Body of pancreas (tissue), 4 donors: ENCODE data around the gene C9orf72. TPM values are rescaled to one million over a fixed set of nuclear protein-coding genes. Genes with fewer than 3 reads are reported as not detected.

Experiments
- ATAC-seq: fragments of 150-250 bp; one replicate; pipeline ENCODE4 v1.9.1; 2016
- DNase-seq, 4 donors: peaks; one replicate each; pipeline ENCODE4 v3.0.0-alpha.2; 2019
- H3K27ac ChIP-seq, 4 donors: fragments of 200-600 bp; sonication (generic); 1 replicate in 3 of 4; 2 replicates in 1 of 4; pipeline versions ENCODE4 v1.5.1 to v1.6.1; 2016 to 2019; ENCODE audit warnings: mild to moderate bottlenecking in 1 of 4, mixed read lengths in 1 of 4, moderate library complexity in 1 of 4
- H3K27me3 ChIP-seq, 2 donors: fragments of 200-600 bp; sonication (generic); one replicate each; pipeline ENCODE4 v1.6.0; 2016; ENCODE audit warnings: mild to moderate bottlenecking in 1 of 2
- H3K36me3 ChIP-seq, 2 donors: fragments of 200-600 bp; sonication (generic); replicated peaks in 1 of 2; 2 replicates each; pipeline ENCODE4 v1.5.1; 2016; ENCODE audit warnings: low read depth in 2 of 2; ENCODE audit not compliant: insufficient read depth in 1 of 2
- H3K4me1 ChIP-seq: fragments of 200-600 bp; sonication (generic); one replicate; pipeline ENCODE4 v1.6.0; 2016
- H3K4me3 ChIP-seq, 2 donors: fragments of 200-600 bp; sonication (generic); 1 replicate in 1 of 2; 2 replicates in 1 of 2; pipeline ENCODE4 v1.5.1; 2016 to 2019
- H3K9me3 ChIP-seq, 3 donors: fragments of 200-600 bp; sonication (generic); 1 replicate in 2 of 3; 2 replicates in 1 of 3; pipeline ENCODE4 v1.5.1; 2016
- CTCF ChIP-seq, 7 experiments: fragments of 450-650 bp in 4 of 7; fragments of 200-600 bp in 3 of 7; sonication (generic) in 3 of 7; IDR thresholded peaks; one replicate each; pipeline ENCODE4 v1.5.1; 2016 to 2019; ENCODE audit warnings: antibody characterized with exemption in 7 of 7
- POLR2A ChIP-seq, 3 donors: fragments of 450-650 bp; IDR thresholded peaks; one replicate each; pipeline ENCODE4 v1.6.1; 2016; ENCODE audit warnings: antibody characterized with exemption in 3 of 3, mild to moderate bottlenecking in 2 of 3
- whole genome bisulfite sequencing, 2 donors: methylation state at CpG; one replicate each; pipeline ENCODE4 v1.1.5; 2017; 5-methylcytosine and 5-hydroxymethylcytosine counted together
- intact Hi-C: fragments of 100-400 bp; cut with DNase I; formaldehyde crosslinking; loops from one replicate; pipeline ENCODE4 v1.15.1; 2023
- total RNA-seq, 2 donors: library from RNA; depleted of rRNA; stranded (reverse); fragments of >200 nt; gene quantifications; one replicate each; pipeline ENCODE4 v1.1.0, GENCODE V29; 2016

The C9orf72 gene
- total RNA-seq, 2 donors from 2014 or later = 13.5 to 20.5 TPM

- no peak for ATAC-seq
- intact Hi-C loops = loop anchor here (5.0 kb wide), 1 partner anchor 204 kb away; no protein-coding TSS in a partner anchor
- Histone ChIP-seq H3K27ac (no peak overlapping the region), H3K4me3 (no peak overlapping the region), H3K4me1 (peaks cover 40% of the 10 kb centered on the region), H3K27me3 (no peaks in the 10 kb centered on the region), H3K36me3 (no peaks in the 10 kb centered on the region), H3K9me3 (no peaks in the 10 kb centered on the region)
- TF ChIP-seq CTCF (IDR thresholded peaks at IDR 0.05) = no peak
- no peak for DNase-seq
- WGBS, 2 donors = 86 to 90% methylated on average over 3 of the region's 3 CpGs
Measured at GRCh38 chr9:27536168-27536567, 37.1 kb downstream of the C9orf72 start.

- 72 to 74% methylated on average over 2 to 3 of the region's 3 CpGs for WGBS, 2 donors
- no peak for DNase-seq
- Histone ChIP-seq H3K4me1 (peaks cover 36% of the 10 kb centered on the region), H3K27ac (no peak overlapping the region), H3K9me3 (no peaks in the 10 kb centered on the region), H3K36me3 (no peaks in the 10 kb centered on the region), H3K4me3 (no peak overlapping the region), H3K27me3 (no peaks in the 10 kb centered on the region)
- intact Hi-C loops = loop anchor here (5.0 kb wide), 1 partner anchor 203 kb away; no protein-coding TSS in a partner anchor
- TF ChIP-seq CTCF (IDR thresholded peaks at IDR 0.05) (peak in 1 of 7 experiments; percentile 6), POLR2A (IDR thresholded peaks at IDR 0.05) (no peak)
- no peak for ATAC-seq
Measured at GRCh38 chr9:27535701-27536118, 37.6 kb downstream of the C9orf72 start.

- intact Hi-C loops = loop anchor here (5.0 kb wide), 1 partner anchor 202 kb away; no protein-coding TSS in a partner anchor
- WGBS, 2 donors = 54 to 60% methylated on average over 3 of the region's 3 CpGs
- no peak overlapping the region for H3K27ac ChIP-seq
- ATAC-seq = no peak
- H3K4me3 ChIP-seq = no peak overlapping the region
- TF ChIP-seq CTCF (IDR thresholded peaks at IDR 0.05) = no peak
- TF ChIP-seq POLR2A (IDR thresholded peaks at IDR 0.05) = no peak
- no peaks in the 10 kb centered on the region for H3K36me3 ChIP-seq
- H3K4me1 ChIP-seq = peaks cover 30% of the 10 kb centered on the region
- H3K9me3 ChIP-seq = no peaks in the 10 kb centered on the region
- DNase-seq = no peak
- H3K27me3 ChIP-seq = no peaks in the 10 kb centered on the region
Measured at GRCh38 chr9:27534658-27535209, 38.5 kb downstream of the C9orf72 start.

- Histone ChIP-seq H3K36me3 (no peaks in the 10 kb centered on the region), H3K4me1 (peaks cover 25% of the 10 kb centered on the region), H3K9me3 (no peaks in the 10 kb centered on the region), H3K27me3 (no peaks in the 10 kb centered on the region), H3K4me3 (no peak overlapping the region), H3K27ac (no peak overlapping the region)
- WGBS, 2 donors = 53 to 55% methylated on average over 4 of the region's 4 CpGs
- ATAC-seq (no peak), DNase-seq (no peak)
- TF ChIP-seq POLR2A (IDR thresholded peaks at IDR 0.05) (no peak), CTCF (IDR thresholded peaks at IDR 0.05) (no peak)
- intact Hi-C loops = no loop called here
Measured at GRCh38 chr9:27534131-27534530, 39.1 kb downstream of the C9orf72 start.

- DNase-seq (no peak), ATAC-seq (no peak)
- TF ChIP-seq CTCF (IDR thresholded peaks at IDR 0.05) = no peak
- no peak for TF ChIP-seq POLR2A (IDR thresholded peaks at IDR 0.05)
- Histone ChIP-seq H3K9me3 (no peaks in the 10 kb centered on the region), H3K27me3 (no peaks in the 10 kb centered on the region), H3K4me1 (peaks cover 16% of the 10 kb centered on the region), H3K4me3 (no peak overlapping the region), H3K27ac (no peak overlapping the region), H3K36me3 (no peaks in the 10 kb centered on the region)
- WGBS, 2 donors = 83 to 92% methylated on average over 1 of the region's 1 CpG
- intact Hi-C loops = no loop called here
Measured at GRCh38 chr9:27533311-27533710, 40.0 kb downstream of the C9orf72 start.
